ENCODE data around the gene GPX4.

GRCh38 chr19:1119475-1120217, 15.9 kb downstream of the GPX4 start:
- TF ChIP-seq CTCF (IDR thresholded peaks at IDR 0.05) (no peak), POLR2A (IDR thresholded peaks at IDR 0.05) (no peak), EP300 (IDR thresholded peaks at IDR 0.05) (no peak)

Data from suprapubic skin (tissue), 3 donors.